ENCODE measurements around the gene AFG1L.
"Not testable (repeated sequence)": the region's sequence is repeated elsewhere in the genome, so short reads cannot be mapped to it uniquely, and the experiment has no call there.

Gene AFG1L

DNA sequence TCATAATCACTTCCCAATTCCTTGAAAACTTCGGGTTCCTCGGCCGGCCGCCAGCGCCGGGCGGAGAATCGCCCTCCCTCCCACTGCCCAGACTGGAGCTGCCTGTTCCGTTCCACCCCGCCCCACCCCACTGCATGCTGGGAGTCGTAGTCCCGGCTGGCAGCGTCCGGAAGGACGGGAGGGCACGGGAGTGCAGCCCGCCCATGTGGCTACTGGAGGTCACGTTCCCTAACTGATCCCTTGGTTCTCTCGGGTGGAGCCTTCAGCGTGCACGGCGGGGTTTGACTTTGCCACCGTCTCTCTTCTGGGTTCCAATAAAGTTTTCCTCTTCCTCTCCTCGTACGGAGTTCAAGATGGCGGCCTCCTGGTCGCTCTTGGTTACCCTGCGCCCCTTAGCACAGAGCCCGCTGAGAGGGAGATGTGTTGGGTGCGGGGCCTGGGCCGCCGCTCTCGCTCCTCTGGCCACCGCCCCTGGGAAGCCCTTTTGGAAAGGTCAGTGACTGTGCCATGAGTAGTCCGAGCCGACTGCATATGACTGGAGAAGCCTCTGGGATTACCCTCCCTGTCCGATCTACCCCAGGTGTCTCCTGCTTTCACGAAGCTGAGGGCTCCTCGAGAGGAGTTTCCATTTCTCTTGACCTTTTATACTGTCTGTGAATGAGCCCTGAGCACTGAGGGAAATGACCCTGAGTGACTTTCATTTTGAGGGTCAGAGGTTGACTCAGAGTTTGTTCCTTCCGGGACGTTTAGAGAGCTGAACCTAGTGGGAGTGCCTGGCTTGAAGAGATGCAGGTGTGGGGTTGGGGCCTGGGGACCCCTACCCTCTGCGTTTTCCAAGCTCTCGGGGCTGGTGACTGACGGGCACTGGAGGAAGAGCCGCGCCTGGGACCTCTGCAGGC is at the start of gene AFG1L:
Gene AFG1L, plus strand, starts transcription at position 328 of the 899 bp plus-strand sequence. Its CDS starts 26 bp downstream, at position 354.
- Mint-ChIP-seq H3K9me3 (no peaks in the 10 kb centered on the region), H3K27me3 (no peaks in the 10 kb centered on the region), H3K27ac (peak within 1 kb of the TSS; percentile 100), H3K36me3 (ENCODE audit: low read depth) (peaks cover 11% of the 10 kb centered on the region), H3K4me3 (peak within 1 kb of the TSS; percentile 93), H3K4me1 (ENCODE audit: low read depth) (peaks cover 22% of the 10 kb centered on the region)
- DNase-seq, result peak; percentile 94

DNA sequence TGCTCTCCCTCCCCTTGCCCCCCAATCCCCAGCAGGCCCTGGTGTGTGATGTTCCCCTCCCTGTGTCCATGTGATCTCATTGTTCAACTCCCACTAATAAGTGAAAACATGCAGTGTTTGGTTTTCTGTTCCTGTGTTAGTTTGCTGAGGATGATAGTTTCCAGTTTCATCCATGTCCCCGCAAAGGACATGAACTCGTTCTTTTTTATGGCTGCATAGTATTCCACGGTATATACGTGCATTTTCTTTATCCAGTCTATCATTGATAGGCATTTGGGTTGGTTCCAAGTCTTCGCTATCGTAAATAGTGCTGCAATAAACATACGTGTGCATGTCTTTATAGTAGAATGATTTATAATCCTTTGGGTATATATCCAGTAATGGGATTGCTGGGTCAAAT is 49.8 kb upstream of the AFG1L start:
- peaks cover 50% of the 10 kb centered on the region for H3K4me1 Mint-ChIP-seq (ENCODE audit: low read depth)
- not testable (repeated sequence) for H3K9me3 Mint-ChIP-seq, H3K27ac Mint-ChIP-seq

DNA sequence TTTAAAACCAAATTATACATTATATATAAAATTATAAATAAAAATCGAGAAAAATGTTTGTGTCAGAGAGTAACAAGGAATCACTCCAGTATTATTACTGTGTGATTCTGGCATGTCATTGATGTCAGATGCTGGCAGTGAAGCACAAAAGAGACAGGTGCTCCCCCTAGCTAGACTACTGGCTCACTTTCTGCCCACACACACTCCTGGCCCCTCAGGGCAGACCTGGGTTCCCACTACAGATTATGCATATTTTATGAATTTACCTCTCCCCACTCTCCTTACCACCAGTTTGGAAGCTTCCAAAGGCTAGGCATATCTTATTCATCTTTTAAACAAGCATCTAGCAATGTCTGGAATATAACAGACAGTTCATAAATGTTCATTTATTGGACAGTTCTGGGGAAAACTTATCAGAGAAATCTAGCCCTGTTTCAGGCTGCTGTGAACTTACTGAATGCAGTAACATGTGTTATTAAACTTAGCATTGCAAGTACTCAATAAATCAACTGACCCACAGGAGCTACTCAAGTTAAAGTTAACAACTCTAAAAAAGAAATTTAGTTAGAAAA is 46.8 kb upstream of the AFG1L start:
- peaks cover 55% of the 10 kb centered on the region for H3K4me1 Mint-ChIP-seq (ENCODE audit: low read depth)
- no peak overlapping the region for H3K4me3 Mint-ChIP-seq
- DNase-seq, result no peak
- H3K36me3 Mint-ChIP-seq (ENCODE audit: low read depth), result peaks cover 71% of the 10 kb centered on the region
- H3K9me3 Mint-ChIP-seq, result peaks cover 2% of the 10 kb centered on the region
- no peak overlapping the region for H3K27ac Mint-ChIP-seq
- no peaks in the 10 kb centered on the region for H3K27me3 Mint-ChIP-seq

More for the DNA sequence above, 49.8 kb upstream of the AFG1L start:
- DNase-seq, H3K27me3 Mint-ChIP-seq, H3K4me3 Mint-ChIP-seq: not testable (repeated sequence)
- peaks cover 74% of the 10 kb centered on the region for H3K36me3 Mint-ChIP-seq (ENCODE audit: low read depth)

DNA sequence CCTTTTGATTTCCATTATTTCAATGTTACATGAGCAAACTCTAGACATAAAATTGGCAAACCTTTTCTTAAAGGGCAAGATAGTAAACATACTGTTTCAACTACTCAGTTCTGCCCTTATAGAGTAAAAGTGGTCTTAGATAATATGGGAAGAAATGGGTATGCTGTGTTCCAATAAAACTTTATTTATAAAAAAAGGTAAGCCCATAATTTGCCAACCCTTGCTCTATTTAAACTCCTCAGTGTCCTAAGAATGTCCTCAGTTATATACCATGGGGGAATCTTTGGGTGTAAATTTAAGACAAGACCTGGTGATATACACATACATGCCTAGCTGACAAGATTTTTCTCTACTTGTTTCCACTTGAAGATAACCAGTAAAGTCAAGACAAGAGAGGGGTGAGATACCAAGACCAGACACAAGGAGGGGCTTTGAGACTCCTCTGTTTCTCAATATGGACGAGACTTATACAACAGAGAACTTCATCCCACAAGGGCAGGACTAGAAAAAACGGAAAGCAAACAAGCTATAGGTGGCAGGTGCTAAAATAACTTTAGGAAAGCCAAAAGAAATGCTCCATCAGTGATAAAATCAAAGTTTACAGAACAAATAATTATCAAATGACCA is 44.5 kb upstream of the AFG1L start:
- DNase-seq, result no peak
- Mint-ChIP-seq H3K4me1 (ENCODE audit: low read depth) (peaks cover 59% of the 10 kb centered on the region), H3K9me3 (peaks cover 2% of the 10 kb centered on the region), H3K4me3 (no peak overlapping the region), H3K27ac (no peak overlapping the region), H3K36me3 (ENCODE audit: low read depth) (peaks cover 72% of the 10 kb centered on the region), H3K27me3 (no peaks in the 10 kb centered on the region)

DNA sequence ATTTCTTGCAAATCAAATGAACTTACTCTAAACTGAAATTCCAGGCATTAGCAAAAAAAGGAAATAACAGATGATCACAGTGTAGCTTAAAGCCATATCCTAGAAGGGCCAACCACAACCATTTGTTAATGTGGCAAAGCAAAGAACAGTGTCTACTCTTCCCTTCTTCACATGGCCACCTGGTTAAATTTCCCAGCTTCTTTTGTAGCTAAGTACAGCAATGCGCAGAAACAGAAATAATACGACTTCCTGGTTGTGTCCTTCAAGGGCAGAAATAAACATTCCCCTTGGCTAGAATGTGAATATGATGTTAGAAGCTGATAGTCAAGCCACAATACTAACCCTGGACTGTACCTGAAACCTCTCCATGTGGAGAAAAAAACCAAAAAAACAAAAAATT is 43.6 kb upstream of the AFG1L start:
- Mint-ChIP-seq H3K4me3 (no peak overlapping the region), H3K27me3 (no peaks in the 10 kb centered on the region), H3K27ac (no peak overlapping the region)

DNA sequence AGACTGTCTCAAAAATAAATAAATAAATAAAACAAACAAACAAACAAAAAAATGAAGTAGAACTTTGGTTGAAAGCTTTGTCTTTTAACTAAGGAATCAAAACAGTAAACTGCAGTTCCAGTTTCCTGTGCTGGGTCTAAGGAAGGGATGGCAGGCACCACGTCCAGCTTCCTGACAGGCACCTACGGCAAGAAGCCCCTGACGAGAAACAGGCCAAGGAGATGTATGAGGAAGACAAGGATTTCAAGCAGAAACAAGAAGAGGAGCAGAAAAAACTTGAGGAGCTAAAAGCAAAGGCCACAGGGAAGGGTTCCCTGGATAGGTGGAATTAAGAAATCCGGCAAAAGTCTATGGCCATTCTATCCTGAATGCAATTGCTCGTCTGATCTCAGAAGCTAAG is 42.8 kb upstream of the AFG1L start:
- Mint-ChIP-seq H3K27ac (no peak overlapping the region), H3K4me3 (no peak overlapping the region), H3K27me3 (no peaks in the 10 kb centered on the region), H3K4me1 (ENCODE audit: low read depth) (peaks cover 63% of the 10 kb centered on the region), H3K9me3 (no peaks in the 10 kb centered on the region), H3K36me3 (ENCODE audit: low read depth) (peaks cover 63% of the 10 kb centered on the region)
- DNase-seq, result no peak

More for the DNA sequence above, 43.6 kb upstream of the AFG1L start:
- no peaks in the 10 kb centered on the region for H3K9me3 Mint-ChIP-seq
- peaks cover 67% of the 10 kb centered on the region for H3K36me3 Mint-ChIP-seq (ENCODE audit: low read depth)
- peaks cover 59% of the 10 kb centered on the region for H3K4me1 Mint-ChIP-seq (ENCODE audit: low read depth)
- DNase-seq, result no peak

DNA sequence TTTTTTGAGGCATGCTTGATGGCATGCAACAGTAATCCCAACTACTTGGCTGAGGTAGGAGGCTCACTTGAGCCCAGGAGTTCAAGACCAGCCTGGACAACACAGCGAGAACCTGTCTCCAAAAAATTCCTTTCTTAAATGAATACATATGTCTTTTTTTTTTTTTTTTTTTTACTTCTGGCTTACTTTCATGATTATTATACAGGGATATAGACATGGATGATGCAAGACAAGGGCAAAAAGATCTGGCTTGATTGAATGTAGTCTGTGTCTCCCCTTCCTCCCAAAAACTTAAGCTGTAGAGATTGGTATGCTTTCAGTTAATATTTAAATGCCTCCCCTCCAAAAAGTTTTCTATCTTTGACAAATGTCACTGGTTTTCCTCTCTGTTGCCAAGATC is 41.6 kb upstream of the AFG1L start:
- no peak for DNase-seq
- H3K4me3 Mint-ChIP-seq, result no peak overlapping the region
- H3K4me1 Mint-ChIP-seq (ENCODE audit: low read depth), result peaks cover 64% of the 10 kb centered on the region
- H3K36me3 Mint-ChIP-seq (ENCODE audit: low read depth), result peaks cover 54% of the 10 kb centered on the region
- H3K27me3 Mint-ChIP-seq, result no peaks in the 10 kb centered on the region
- H3K27ac Mint-ChIP-seq, result no peak overlapping the region
- H3K9me3 Mint-ChIP-seq, result no peaks in the 10 kb centered on the region

DNA sequence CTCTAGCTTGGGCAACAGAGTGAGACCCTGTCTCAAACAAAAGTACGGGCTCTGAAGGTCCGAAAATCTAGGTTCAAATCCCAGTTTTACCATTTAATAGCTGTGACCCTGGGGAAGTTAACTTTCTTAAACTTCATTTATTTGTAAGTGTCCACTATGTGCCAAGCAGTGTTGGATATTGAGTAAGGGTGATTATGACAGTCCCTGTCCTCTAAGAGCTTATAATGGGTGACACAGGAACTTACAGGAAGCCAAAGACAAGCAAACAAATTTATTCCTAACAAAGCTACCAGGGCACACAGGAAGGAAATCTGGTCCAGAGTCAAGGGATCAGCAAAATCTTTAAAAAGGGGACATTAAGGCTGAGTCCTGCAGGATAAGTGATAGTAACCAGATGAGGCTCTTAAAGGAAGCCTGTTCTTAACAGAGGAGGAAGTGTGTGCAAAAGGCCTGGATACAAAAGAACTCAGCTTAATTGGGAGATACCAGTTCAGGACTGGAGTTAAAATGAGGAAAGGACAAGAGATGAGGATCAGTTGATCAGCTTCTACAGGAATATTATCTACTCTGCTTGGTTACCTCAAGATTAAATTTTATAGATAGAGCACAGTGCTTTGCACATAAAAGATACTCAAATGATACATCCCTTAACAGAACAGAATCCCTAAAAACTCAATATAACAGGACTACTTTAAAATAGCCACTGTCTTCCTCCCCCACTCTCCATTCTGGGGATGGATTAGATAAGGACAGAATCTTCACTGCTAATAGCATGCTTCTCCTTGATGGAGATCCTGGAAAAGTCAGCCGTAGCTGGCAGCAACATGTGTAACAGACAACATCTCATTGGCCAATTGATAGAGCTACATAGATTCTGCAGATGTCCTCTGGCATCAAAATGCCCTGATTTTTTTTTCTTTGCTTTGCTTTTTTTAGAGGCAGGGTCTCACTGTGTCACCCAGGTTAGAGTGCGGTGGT is 40.1 kb upstream of the AFG1L start:
- Mint-ChIP-seq H3K4me1 (ENCODE audit: low read depth) (peaks cover 63% of the 10 kb centered on the region), H3K27me3 (no peaks in the 10 kb centered on the region), H3K4me3 (no peak overlapping the region), H3K9me3 (no peaks in the 10 kb centered on the region), H3K36me3 (ENCODE audit: low read depth) (peaks cover 49% of the 10 kb centered on the region), H3K27ac (no peak overlapping the region)
- DNase-seq, result no peak

DNA sequence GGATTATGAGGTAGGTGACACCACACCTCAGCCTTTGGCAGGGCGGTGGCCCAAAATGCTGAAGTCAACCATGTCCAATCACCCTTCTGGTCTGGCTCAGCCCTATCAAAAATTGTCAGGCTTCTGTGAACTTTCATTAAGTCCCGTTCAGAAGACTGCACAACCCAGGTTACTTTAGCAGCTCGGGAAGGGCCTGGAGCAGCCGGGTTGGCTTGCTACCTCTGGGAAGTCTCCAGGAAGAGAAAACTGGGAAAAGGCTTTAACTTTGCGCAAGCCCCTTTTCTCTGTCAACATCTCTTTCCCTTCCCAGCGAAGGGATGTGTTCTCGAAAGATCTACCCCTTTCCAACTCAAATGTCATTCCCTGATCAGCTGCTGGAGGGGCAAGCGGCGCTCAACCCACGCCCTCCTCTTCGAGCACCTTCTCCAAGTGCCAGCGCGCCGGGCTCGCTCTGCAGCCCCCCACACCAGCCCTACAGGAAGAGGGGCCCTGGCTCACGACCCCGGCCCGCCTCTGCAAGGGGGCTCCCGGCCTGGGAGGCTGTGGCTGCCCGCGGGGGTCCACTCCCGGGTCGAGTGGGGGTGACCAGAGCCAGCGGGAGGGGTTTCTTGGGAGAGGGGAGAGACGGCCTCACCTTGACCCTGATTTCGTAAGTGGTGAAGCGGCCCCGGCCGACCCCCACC is 34.6 kb upstream of the AFG1L start:
- H3K36me3 Mint-ChIP-seq (ENCODE audit: low read depth), result peaks cover 16% of the 10 kb centered on the region
- peak overlapping the region; percentile 92 for H3K27ac Mint-ChIP-seq
- no peaks in the 10 kb centered on the region for H3K27me3 Mint-ChIP-seq
- peak; percentile 49 for DNase-seq
- H3K4me1 Mint-ChIP-seq (ENCODE audit: low read depth), result peaks cover 38% of the 10 kb centered on the region
- H3K4me3 Mint-ChIP-seq, result peak overlapping the region; percentile 81
- H3K9me3 Mint-ChIP-seq, result no peaks in the 10 kb centered on the region

DNA sequence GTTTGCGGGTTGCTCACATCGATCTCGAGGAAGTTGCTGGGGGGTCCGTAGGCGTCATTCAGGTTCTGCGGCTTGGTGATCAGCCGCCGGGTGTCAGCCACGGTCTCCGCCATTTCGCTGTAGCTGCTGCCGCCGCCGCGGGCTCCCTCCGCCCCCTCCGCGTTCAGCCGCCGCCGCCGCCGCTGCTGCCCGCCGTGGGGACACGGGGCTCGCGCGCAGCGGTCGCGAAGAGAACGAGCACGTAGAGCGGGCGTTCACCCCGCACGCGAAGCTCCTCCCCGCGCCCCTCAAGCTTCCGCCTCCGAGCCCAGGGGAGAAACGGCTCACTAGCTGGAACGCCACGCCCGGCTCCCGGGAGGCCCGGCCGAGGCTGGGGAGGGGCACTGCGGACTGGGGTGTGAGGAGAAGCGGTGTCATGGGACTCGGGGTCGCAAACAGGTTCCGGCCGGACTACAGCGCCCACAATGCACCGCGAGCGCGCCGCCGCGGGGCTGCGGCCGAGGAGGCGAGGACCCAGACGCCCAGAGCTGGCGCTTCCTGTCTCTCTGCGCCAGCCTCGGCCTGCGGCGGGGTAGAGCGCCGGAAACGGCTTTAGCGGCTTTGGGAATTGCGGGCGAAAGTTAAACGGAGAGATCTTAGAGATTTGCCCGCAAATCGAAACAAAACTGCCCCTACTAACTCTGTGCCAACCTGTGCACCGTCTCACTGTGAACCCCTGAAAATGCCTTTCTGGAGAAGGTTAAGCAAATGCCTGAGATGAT is 33.9 kb upstream of the AFG1L start, which contains the start of gene SNX3:
Gene SNX3, minus strand, starts transcription at position 232 of the 761 bp plus-strand sequence. Its CDS starts 119 bp downstream, at position 113.
- H3K36me3 Mint-ChIP-seq (ENCODE audit: low read depth), result peaks cover 13% of the 10 kb centered on the region
- peaks cover 37% of the 10 kb centered on the region for H3K4me1 Mint-ChIP-seq (ENCODE audit: low read depth)
- no peaks in the 10 kb centered on the region for H3K27me3 Mint-ChIP-seq
- peak within 1 kb of the TSS; percentile 92 for H3K27ac Mint-ChIP-seq
- no peaks in the 10 kb centered on the region for H3K9me3 Mint-ChIP-seq
- DNase-seq, result peak; percentile 95
- H3K4me3 Mint-ChIP-seq, result peak within 1 kb of the TSS; percentile 81

DNA sequence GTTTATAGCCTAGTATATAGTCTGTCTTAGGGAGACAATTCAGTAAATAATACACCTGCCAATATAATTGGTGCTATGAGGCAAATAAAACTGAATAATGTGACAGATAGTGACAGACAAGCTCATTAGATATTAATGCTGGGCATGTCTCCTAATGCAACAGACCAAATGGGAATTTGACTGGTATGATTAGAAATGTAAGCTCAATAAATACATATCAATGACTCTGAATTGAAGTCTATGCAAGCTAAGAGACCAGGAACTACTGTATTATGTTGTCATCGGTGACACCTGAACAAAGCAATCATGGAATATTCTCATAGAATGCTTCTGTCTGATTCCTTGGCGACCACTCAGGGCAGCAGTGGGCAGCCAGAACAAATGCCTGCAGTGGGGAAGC is 31.5 kb upstream of the AFG1L start:
- Mint-ChIP-seq H3K9me3 (no peaks in the 10 kb centered on the region), H3K36me3 (ENCODE audit: low read depth) (peaks cover 11% of the 10 kb centered on the region), H3K27me3 (no peaks in the 10 kb centered on the region), H3K4me3 (no peak overlapping the region), H3K4me1 (ENCODE audit: low read depth) (peaks cover 23% of the 10 kb centered on the region), H3K27ac (no peak overlapping the region)
- no peak for DNase-seq

DNA sequence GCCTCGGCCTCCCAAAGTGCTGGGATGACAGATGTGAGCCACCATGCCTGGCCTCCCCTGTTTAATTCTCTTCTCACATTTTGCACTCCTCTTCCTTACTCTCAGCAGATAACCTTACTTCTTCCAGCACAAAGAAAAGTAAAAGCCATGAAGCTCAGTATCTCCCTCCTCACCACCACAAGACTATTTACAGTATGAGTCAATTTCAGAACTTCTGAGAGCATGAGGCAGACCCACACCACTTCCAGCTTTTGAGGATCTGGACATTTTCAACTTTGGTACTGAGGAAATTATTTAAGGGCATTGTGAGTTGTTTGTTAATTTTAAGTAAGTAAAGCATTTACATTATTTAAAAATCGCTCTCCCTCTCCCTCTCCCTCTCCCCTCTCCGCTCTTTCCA is 26.0 kb upstream of the AFG1L start:
- Mint-ChIP-seq H3K4me1 (ENCODE audit: low read depth) (peaks cover 1% of the 10 kb centered on the region), H3K27me3 (no peaks in the 10 kb centered on the region), H3K4me3 (no peak overlapping the region), H3K36me3 (ENCODE audit: low read depth) (no peaks in the 10 kb centered on the region), H3K9me3 (no peaks in the 10 kb centered on the region), H3K27ac (no peak overlapping the region)
- no peak for DNase-seq

DNA sequence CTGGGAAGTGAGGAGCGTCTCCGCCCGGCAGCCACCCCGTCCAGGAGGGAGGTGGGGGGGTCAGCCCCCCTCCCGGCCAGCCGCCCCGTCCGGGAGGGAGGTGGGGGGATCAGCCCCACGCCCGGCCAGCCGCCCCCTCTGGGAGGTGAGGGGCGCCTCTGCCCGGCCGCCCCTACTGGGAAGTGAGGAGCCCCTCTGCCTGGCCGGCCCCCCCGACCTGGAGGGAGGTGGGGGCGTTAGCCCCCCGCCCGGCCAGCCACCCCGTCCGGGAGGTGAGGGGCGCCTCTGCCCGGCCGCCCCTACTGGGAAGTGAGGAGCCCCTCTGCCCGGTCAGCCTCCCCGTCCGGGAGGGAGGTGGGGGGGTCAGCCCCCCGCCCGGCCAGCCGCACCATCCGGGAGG is 24.9 kb upstream of the AFG1L start:
- not testable (repeated sequence) for H3K4me3 Mint-ChIP-seq; H3K27me3 Mint-ChIP-seq; H3K36me3 Mint-ChIP-seq (ENCODE audit: low read depth); DNase-seq; H3K27ac Mint-ChIP-seq; H3K9me3 Mint-ChIP-seq; H3K4me1 Mint-ChIP-seq (ENCODE audit: low read depth)

Data from activated T-cell treated with anti-CD3 and anti-CD28 coated beads, Interleukin-2, amount 50 U/mL, for 24 hours (primary cell).